Measurements from ENCODE around the gene PCDHGC4. TPM values are rescaled to one million over a fixed set of nuclear protein-coding genes. Genes with fewer than 3 reads are reported as not detected.

Gene PCDHGC4
- total RNA-seq, 1 donor from 2014 or later, result 4.8 TPM

DNA sequence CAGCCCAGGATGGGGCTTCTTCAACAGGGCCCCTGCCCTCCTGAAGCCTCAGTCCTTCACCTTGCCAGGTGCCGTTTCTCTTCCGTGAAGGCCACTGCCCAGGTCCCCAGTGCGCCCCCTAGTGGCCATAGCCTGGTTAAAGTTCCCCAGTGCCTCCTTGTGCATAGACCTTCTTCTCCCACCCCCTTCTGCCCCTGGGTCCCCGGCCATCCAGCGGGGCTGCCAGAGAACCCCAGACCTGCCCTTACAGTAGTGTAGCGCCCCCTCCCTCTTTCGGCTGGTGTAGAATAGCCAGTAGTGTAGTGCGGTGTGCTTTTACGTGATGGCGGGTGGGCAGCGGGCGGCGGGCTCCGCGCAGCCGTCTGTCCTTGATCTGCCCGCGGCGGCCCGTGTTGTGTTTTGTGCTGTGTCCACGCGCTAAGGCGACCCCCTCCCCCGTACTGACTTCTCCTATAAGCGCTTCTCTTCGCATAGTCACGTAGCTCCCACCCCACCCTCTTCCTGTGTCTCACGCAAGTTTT lies 27.6 kb downstream of the PCDHGC4 start:
- peak; percentile 79 for DNase-seq (ENCODE audit: low spot score)

DNA sequence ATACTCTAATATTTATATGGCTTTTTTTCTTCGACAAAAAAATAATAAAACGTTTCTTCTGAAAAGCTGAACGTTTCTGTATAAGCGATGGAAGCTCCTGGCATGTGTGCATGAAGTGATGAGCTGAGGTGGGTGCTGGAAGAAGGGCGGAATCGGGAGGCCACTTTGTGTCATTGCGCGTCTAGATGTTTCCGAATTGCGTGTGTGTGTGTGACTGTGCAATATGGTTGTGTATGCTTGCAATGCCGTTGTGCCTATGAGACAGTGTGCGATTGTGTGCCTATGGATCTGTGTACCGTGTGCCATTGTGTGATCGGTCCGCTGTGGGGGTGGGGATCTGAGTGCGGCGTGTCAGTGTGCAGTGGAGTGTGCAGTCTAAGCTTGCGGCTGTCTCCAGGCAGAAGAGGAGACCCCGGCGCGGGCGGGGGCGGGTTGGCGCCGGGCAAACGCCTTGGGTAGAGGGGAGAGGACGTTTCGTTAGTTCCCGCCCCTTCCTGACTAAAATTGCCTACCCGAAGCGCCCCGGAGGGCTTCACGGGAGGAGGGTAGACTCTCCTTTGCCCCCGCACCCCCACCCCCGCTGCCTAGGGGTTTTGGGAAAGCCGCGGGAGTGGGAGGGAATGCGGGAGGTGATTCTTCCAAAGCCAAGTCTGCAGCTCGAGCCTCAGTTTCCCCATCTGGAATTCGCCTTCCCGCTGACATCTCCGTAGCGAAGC lies 28.2 kb downstream of the PCDHGC4 start:
- DNase-seq (ENCODE audit: low spot score), result peak; percentile 76

DNA sequence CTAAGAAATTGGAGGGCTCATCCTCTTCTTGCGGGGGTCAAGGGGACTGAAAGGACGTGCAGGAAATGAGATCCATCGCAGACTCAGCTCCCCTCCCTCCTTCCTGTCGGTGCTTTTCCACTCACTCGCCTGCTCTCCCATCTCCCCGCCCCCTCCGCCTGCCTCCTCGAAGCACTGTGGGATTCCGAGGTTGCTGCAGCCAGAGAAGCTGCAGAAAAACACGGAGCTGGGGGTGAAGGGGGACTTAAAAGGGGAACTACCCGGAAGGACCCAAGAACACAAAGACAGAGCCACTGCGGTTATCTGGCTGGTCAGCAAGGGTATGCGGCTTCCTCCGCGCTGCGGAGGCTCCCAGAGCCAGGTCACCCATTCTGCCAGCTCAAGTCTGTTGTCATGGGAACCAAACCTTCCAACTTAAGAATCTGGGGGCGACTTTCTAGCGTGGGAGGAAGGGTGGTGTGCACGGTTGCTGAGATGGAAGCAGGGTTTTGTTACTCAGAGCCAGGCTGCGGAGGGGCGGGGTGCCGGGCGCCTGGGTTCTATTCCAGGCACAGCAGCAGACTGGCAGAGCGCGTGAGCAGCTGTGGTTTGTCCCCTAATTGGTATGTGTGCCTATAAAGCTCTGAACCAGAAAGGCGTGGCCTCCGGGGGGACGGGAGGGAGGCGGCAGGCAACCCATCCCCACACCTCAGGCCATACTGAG lies 28.9 kb downstream of the PCDHGC4 start:
- DNase-seq (ENCODE audit: low spot score), result peak; percentile 96

DNA sequence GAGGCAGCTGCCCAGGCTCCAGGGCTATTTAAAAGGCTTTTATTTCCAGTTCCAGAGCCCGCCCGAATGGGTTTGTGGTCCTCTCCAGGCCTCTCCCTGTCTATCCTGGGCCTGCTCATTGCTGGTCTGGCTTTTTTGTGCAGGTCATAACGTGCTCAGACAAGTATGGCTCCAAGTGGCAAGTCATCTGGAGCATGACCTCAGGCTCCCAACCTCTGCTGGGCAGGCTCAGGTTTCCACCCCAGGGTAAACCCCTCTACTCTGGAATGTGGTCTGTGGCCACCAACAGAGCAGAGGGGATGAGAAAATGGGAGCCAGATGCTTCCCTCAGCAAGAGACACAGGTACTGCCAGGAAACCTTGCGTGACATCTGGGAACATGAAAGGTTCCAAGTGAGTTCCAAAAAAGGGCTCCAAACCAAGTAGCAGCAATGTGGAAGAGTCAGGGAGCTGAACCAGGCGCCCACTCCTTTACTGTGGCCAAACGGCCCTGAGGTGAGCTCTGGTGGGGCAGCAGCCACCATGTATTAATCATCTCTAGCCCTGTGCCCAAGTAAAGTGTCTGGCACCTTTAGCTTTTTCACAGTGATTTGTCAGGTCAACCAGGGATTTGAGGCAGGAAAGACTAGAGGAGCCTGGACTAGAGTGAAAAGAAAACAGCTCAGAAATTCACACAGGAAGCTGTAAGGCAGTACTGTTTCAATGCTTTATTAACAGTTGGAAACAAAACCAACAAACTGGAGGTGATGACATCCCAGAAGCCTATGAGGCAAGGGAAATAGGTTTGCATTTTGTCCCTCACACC lies 29.7 kb downstream of the PCDHGC4 start:
- DNase-seq (ENCODE audit: low spot score), result no peak

DNA sequence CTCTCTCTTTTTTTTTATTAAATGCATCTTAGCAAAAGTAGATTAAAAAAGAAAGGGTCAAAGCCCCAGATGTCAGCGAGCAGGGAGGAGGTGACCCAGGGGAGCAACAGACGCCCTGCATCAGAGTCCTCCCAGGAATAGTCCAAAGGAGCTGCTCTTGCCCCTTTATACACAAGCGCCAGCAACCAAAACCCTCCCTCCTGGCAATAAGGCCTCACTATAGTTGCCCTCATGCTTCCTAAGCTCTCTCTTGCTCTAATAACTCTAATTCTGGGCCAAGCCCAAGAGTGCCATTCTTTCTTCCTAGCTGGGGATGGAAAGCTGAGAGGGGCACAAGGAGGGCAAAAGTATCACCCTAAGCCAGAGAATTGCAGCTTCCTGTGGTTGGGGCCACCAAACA lies 30.3 kb downstream of the PCDHGC4 start:
- DNase-seq (ENCODE audit: low spot score), result no peak

DNA sequence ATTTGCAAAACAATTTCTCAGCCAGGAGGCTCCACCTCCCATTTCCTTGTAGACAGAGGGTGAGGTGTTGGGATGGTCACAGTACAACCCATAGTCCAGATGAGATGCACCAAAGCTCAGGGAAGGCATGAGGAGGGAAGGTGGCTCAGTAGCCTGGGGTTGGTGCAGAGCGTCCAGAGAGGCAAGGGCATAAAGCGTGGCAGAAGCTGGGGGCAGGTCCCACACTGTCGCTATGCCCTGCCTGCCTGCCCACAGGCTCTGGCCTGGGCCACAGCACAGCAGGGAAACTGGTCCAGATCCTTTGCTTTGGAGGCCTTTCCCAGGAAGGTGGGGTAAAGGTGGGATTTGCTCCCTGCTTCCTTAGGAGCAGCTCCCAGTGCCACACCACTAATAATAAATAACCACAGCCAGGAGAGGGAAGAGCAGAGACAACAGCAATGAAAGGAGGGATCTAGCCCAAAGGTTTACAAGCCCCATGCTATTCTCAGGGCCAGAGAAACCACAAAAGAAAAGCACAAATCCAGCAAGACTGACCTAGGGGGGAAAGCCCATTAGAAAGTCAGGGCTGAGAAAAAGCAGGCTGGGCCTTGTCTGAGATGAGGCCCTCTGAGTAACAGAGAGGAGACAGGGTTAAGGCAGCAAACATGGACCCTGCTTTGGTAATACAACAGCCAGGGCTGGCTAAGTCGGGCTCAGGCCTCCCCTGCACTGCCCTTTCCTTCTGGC lies 31.3 kb downstream of the PCDHGC4 start:
- DNase-seq (ENCODE audit: low spot score), result no peak

DNA sequence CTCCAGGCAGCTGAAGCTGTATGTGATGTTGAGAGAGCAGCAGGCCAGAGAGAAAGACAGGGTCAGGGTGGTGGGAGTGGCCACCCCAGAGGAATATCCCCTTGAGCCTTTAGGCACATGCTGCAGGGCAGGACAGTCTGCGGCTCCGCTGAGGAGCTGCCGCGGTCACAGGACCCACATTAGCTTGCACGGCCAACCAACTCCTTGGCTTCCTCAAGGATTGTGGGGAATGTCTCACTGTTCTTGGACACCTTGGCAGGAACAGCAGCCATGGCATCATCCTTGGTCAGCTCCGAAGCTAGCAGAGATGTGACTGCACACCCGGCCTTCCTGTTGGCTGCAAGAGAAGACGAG lies 31.8 kb downstream of the PCDHGC4 start:
- no peak for DNase-seq (ENCODE audit: low spot score)

DNA sequence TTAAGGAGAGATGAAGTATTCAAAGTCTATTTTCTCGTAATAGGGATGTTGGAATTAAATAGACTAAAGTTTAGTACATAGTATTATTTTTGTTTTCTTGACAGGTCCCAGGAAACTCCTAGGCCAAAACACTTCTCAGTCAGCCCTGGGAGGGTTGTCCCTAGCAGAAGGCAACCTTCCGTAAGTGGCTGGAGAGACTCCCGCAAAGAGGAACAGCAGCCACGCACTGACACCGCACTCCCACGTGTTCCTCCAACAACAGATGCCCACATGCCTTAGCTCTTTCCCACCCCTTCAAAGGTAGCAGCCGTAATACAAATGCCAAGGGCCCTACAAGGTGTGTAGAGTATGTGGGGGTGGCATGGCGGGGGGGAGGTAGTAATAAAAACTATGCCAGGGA lies 32.5 kb downstream of the PCDHGC4 start:
- no peak for DNase-seq (ENCODE audit: low spot score)

DNA sequence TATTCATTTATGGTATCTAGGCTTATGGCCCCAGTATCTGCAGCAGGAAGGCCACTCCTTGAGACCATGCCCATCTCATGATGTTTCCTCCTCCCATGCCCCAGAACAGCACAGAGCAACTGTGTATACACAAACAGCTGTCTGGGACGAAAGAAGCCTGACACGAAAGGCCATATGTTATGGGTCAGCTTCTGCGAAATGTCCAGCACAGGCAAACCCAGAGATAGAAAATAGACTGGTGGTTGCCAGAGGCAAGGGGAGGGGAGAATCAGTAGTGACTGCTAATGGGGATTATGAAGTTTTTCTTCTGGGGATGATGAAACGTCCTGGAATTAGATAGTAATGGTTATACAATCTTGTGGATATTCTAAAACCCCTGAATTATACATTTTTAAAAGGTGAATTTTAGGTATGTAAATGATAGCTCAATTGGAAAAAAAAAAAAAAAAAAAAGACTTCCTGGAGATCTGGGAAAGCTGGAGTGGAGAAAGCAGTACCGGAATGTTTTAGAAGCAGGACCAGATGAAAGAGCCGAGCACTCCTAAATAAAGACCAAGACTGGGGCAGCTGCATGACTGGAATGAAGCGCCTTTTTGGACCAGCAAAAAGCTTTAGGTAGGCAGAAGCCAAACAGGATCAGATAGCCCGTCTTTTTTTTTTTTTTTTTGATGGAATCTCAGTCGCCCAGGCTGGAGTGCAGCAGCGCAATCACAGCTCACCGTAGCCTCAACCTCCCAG lies 33.2 kb downstream of the PCDHGC4 start:
- DNase-seq (ENCODE audit: low spot score), result peak; percentile 83

DNA sequence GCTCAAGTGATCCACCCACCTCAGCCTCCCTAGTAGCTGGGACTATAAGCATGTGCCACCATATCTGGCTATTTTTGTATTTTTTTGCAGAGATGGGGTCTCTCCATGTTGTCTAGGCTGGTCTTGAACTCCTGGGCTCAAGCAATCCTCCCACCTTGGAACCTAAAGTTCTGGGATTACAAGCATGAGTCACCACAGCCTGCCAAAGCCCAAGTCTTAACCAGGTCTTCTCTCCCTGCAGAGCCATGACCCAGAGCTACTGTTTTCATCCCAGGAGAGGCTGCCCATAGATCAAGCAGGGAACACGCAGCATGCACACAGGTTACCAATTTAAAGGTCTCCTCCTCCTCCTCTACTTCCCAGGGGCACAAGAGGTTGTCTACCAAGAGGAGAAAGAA lies 33.8 kb downstream of the PCDHGC4 start:
- no peak for DNase-seq (ENCODE audit: low spot score)

DNA sequence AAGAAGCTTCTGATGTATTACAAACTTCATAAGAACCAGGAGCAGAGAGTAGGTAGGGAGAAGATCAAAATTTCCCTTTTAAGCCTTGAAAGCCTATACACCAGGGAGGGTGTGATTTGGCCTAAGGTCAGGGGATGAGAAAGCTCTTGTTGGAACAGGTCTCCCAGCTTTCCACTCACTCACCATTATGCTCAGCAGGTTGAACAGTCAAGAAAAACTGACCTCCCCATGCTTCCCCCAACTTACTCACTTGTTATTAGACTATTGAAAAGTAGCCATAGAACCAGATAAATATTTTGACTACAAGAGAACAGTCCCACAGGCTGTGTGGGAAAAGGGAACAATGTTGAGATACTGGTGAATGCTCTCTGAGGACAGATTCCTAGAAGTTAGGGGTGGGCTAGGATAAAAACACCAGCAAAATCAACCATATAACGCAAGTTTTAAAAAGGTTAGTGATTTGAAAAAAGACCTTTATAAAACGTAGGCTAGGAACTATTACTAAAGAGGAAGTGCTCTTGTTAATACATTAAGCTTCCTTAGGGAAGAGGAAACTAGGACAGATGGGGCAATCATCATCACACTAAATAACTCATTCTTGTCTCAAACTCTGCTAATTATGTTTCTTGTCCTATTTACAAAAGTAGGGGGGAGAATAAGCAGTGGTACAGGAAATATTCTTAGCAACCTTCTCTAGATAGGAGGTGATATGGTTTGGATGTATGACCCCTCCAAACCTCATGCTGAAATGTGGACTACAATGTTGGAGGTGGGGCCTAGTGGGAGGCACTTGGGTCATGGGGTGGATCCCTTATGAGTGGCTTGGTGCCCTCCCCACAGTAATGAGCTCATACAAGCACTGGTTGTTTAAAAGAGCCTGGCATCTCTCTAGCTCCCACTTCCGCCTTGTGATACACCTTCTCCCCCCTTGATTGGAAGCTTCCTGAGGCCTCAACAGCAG lies 35.1 kb downstream of the PCDHGC4 start:
- no peak for DNase-seq (ENCODE audit: low spot score)

DNA sequence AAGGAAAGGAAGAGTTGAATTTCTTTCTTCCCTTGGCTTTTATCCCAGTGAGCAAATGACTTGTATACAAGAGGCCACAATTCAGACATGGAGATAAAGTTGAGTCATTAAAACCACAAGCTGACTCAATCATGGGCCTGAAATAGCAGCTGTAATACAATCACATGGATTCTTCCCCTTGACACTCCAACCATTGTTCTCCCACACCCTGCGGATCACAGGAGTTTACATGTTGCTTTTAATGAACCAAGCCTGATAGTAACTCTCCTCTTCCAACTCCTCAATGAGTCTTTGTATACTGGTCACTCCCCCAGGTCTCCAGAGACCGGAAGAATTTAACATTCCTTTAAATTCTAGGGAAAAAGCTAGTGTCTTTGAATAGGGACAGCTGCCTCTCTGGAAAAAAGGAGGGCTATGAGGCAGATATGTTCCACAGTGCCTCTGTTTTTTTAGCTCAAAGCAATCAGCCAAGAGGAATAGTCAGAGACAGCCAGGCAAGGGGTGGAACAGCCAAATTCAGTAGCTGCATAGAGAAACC lies 36.5 kb downstream of the PCDHGC4 start:
- DNase-seq (ENCODE audit: low spot score), result peak; percentile 80

DNA sequence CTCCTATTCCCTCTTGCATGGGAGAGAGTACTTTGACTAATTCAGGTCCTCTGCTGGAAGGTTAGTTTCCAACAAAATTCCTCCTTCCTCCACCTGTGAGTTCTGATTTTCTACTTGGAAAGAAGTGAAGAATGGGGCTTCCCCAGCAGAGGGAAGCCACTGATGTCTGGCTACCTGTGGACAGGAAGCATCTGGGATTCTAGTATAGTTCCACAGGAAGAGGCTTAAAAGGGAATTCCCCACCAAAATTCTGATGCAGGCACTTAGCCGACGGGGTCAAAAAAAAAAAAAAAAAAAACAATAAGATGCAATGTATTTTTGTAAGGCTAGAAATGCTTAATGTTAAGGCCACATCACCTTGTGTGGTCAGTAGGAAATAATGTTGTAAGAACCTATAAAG lies 37.5 kb downstream of the PCDHGC4 start:
- DNase-seq (ENCODE audit: low spot score), result no peak

DNA sequence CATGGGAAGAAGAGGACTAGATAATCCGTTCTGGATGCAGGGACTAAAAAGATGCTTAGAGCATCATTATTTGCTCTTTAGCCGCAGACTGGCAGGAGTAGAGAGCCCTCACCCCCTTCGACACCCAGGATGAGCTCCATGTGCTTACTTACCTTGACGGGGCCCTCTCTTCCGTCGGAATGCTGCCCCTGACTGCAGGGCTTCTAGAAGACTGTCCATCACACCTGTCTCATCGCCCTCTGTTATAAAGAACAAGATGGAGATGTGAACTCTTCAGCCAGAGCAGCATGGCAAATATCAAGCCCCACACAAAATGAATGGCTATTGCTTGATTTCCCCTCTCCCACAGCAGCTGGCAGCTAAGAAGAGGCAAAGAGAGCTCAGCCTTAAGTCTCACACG lies 39.2 kb downstream of the PCDHGC4 start:
- no peak for DNase-seq (ENCODE audit: low spot score)

DNA sequence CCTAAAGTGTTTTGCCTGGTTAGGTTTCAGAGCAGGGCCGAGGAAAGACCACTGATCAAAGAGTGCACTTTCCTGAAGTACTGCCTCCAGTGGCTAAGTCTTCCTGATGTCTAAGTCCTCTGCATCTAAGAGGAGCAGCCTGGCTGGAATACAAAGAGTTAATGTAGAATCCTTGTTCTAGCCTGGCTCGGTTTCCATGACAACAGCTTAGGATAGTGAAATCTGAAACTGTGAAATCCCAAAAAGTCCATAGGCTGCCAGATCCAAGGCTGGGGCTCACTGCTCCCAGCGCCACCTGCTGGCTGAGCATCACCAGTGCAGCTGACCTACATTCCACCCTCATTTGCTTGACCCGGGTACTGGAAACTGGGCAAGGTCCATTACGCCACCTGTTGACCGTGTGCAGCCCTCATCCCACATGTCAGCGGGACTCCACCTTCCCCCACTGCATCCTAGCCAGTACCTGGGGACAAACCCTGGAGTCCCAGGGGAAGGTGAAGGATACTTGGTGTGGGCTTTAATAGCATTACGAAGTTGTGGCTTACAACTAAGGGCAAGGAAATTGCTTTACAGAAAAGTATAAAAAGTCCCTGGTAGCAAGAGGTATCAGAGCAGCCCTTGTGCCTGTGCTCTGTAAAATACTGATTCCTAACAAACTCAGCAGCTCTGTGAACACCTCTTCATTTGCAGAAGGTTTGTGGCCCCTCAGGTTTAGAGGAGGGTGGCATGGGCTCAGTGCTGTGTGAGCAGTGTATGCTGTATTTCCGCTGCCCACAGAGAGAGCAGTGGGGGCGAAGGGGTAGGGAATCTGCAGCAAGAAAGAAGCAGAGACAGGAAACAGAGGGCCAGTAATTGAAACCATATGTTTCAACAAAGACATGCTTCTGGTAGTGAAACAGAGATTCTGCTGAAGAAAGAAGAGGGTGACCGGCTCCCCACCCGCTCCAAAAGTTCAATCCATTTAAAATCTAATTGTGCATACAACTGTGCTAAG lies 40.1 kb downstream of the PCDHGC4 start:
- peak; percentile 98 for DNase-seq (ENCODE audit: low spot score)

DNA sequence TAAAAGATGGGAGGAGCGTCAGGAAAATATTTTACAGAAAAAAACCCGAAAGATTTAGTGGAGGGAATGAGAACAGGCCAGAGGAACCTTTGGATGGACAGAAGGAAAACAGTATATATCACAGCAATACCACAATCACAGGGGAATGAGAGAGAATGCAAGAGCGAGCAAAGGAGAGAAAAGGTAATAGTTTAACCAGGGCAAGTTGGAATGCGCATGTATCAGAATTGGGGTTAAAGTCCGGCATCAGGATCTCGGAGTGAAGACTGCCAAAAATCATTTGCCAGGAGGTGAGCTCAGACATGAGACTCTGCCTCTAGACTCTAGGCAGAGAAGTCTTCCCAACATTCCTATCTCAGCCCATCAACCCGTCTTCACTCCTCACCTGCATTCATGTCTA lies 40.8 kb downstream of the PCDHGC4 start:
- DNase-seq (ENCODE audit: low spot score), result no peak

DNA sequence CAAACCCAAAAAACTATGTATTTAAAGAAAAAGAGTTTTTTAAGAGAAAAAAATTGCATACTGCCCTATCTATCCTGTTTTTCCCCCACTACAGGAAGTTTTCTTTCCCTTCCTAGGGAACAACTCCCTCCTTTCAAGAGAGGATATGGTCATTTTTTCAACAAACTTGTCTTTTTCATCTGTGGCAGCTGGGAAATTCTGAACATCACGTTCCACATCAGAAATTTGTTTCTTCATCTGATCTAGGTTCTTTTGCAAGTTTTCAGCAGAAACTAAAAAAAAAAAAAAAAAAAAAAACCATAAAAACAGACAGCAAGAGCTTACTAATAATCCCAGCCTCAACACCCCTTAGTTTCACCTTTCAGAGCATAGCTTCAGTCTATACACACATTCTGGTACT lies 42.6 kb downstream of the PCDHGC4 start:
- DNase-seq (ENCODE audit: low spot score), result no peak

DNA sequence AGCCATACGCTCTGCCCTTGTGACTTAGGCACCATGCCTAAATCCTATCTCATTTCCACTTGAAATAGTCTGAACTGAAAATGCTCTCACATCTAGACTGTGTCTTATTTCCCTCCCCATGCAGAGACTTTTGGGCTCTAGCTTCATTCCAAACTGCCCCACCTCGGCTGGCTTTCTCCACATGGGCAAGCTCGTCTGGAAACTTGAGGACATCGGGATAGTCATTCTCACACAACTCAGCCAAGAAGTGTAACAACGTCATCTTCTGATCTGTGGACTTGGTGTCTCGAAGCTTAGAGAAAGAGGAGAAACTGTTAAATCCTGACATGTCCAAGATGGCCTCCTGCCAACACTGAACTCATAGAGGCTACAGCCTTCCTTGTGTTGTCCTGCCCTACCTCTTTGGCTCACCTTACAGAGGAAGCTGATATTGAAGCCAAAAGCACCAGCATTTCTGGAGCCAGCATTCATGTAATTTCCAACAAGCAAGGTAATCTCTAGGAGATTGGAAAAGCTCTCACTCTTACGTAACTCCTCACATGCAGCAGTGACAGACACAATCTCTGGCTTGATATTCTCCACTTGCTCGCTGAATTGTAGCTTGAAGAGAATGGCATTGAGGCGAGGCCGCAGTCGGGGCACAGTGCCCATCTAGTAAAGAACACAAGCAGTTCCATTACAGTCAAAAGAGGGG lies 43.6 kb downstream of the PCDHGC4 start:
- peak; percentile 48 for DNase-seq (ENCODE audit: low spot score)

Data from umbilical cord (tissue), 2 donors.